Measurements from ENCODE around the gene TBC1D24.
"Not testable (repeated sequence)": the region's sequence is repeated elsewhere in the genome, so short reads cannot be mapped to it uniquely, and the experiment has no call there.

Gene TBC1D24

DNA sequence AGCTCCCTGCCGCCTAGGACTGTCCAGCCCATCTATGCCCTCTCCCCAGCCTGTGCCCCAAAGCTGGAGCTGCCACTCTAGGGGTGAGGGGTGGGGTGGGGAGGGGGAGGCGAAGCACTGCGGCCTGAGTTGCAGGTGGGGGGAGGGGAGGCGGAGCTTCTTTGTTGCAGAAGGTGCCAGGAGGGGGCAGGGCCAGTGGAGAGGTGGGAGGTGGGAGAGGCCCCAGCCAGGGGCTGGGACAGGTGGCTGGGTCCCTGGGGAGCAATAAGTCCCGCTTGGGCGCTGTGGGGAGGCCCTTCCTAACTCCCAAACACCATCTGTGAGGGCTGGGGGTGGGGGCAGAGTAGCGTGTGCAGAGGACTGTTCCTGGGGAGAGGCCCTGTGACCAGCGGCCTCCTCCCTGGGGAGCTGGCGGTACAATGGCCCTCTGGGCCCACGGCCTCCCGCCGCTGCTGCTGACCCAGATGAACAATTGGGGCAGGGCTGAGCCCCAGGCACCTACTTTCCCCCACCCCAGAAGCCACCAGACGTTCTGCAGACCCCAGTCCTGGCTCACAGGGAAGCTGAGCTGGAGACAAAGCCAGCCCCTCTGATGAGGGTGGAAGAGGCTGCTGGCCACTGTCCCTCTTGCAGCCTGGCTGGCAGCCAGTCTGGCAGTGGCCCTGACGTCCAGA lies 6.1 kb upstream of the TBC1D24 start:
- peak; percentile 22 for DNase-seq (ENCODE audit: low read depth, low spot score)

DNA sequence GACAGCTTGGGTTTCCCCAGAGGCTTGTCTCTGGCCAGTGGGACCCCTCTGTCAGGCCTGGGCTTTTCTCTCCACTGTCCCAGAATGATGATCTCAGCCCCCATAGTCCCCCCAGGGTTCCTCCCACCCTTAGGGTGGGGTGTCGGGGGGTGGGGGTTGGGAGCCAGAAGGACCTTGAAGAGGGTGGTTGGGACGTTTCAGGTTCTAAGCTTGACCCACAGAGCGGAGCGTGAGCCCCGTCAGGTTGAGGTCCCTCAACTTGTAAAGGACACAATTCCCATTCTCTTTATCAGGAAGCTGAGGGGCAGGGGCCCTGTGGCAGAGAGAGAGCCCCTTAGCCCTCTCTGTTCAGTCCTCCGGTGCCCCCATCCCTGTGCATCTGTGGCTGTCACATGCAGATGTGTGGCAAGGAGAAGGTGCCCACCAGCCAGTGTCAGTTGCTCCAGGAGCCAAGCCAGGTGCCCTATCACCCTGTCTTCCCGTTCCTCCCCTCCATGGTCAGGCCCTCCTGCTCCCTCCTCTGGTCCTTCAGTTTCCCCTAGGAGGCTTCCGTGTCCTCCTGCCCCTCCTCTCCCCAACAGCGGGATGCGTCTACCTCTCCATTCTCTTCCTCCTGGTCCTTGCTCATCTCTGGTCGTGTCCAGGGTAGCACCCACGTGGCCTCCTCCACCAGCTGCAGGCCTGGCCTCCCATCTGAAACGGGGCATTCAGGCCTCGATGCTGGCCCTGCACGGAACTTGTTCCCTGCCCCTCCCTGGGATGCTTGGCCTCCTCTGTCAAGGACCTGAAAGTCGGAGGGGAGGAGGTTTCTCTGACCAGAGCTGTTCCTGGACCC lies 5.3 kb upstream of the TBC1D24 start:
- no peak for DNase-seq (ENCODE audit: low read depth, low spot score)

DNA sequence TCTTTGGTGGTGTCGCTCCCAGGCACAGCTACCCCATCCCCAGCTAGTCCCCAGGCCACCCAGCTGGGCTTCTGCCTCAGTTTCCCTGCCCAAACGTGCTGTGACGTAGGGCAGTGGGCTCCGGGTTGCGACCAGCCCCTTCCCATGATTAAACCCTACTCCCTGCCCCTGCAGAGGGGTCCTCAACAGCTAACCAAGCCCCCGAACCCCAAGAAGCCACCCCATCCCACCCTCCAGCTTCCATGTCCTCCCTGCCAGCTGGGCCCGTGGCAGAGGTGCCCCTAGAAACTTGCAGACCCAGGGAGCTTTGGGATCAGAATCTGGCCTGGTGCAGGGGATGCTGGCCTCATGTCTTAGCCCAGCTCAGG lies 4.7 kb upstream of the TBC1D24 start:
- no peak for DNase-seq (ENCODE audit: low read depth, low spot score)

DNA sequence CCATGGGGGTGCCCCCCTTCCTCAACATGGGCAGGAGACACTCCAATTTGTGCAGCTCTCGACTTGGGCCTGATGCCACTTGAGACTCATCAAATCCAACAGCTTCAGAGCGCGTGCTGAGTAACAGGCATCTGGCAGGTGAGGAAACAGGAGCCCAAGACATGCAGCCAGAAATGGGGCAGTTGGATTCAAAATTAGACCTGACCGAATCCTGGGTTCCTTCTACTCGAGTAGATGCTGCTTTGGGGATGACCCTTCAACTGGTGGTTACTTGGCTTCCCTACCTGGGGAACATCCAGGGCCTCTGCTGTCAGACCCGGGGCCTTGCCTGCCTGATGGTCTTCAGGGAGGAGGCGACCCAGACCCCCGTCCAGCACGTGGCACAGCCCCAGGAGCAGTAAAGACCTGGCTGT lies 4.3 kb upstream of the TBC1D24 start:
- DNase-seq (ENCODE audit: low read depth, low spot score) = peak; percentile 23

DNA sequence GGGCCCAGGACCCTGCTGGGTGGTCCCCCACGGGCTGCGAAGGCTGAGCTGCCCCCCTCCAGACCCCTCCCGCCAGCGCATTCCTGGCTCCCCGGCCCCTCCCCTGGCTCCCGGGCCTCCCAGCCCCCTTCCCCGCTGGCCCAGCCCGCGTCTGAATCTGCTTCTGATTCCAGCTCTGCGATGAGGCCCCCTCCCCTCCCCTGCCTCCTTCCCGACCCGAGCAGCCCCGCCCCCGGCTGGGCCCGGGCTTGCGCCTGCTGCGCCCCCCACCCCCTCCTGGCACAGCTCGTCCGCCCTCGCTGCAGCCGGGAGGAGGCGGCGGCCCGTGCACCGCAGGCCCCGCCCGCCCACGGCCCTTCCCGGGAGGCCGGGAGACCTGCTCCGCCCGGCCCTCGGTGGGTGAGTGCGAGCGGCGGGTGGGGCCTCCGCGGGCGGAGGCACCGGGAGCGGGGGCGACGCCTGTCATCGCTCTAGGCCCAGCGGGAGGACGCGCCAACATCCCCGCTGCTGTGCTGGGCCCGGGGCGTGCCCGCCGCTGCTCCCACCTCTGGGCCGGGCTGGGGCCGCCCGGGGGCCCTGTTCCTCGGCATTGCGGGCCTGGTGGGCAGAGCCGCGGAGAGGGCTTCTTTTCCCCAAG lies 3.8 kb upstream of the TBC1D24 start, which contains the start of gene NTN3:
Gene NTN3 (plus strand): TSS at position 282 of the 637 bp plus-strand sequence. CDS start 405 bp downstream, outside the sequence.
- peak; percentile 23 for DNase-seq (ENCODE audit: low read depth, low spot score)

DNA sequence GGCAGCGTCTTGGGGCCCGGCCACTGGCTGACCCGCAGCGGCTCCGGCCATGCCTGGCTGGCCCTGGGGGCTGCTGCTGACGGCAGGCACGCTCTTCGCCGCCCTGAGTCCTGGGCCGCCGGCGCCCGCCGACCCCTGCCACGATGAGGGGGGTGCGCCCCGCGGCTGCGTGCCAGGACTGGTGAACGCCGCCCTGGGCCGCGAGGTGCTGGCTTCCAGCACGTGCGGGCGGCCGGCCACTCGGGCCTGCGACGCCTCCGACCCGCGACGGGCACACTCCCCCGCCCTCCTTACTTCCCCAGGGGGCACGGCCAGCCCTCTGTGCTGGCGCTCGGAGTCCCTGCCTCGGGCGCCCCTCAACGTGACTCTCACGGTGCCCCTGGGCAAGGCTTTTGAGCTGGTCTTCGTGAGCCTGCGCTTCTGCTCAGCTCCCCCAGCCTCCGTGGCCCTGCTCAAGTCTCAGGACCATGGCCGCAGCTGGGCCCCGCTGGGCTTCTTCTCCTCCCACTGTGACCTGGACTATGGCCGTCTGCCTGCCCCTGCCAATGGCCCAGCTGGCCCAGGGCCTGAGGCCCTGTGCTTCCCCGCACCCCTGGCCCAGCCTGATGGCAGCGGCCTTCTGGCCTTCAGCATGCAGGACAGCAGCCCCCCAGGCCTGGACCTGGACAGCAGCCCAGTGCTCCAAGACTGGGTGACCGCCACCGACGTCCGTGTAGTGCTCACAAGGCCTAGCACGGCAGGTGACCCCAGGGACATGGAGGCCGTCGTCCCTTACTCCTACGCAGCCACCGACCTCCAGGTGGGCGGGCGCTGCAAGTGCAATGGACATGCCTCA lies 3.1 kb upstream of the TBC1D24 start:
- DNase-seq (ENCODE audit: low read depth, low spot score) = peak; percentile 23

DNA sequence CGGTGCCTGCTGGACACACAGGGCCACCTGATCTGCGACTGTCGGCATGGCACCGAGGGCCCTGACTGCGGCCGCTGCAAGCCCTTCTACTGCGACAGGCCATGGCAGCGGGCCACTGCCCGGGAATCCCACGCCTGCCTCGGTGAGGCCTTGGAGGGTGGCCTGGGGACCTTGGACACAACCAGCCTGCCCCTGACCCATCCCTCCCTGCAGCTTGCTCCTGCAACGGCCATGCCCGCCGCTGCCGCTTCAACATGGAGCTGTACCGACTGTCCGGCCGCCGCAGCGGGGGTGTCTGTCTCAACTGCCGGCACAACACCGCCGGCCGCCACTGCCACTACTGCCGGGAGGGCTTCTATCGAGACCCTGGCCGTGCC lies 2.5 kb upstream of the TBC1D24 start:
- no peak for DNase-seq (ENCODE audit: low read depth, low spot score)

DNA sequence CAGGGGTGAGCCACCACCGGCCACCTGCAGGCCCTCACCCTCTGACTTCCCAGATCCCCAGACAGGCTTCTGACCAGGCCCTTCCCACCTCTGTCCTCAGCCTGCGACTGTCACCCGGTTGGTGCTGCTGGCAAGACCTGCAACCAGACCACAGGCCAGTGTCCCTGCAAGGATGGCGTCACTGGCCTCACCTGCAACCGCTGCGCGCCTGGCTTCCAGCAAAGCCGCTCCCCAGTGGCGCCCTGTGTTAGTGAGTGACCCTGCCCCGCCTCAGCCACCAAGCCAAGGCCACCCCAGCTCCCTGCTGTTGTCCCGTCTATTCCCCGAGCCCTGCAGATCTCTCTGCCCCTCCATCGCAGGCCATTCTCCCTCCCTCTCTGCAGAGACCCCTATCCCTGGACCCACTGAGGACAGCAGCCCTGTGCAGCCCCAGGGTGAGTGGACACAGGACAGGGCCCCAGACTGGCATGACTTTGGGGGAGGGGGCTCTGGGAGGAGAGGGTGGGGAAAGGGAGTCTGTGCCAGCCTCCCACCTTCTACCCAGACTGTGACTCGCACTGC lies 2.0 kb upstream of the TBC1D24 start:
- peak; percentile 14 for DNase-seq (ENCODE audit: low read depth, low spot score)

DNA sequence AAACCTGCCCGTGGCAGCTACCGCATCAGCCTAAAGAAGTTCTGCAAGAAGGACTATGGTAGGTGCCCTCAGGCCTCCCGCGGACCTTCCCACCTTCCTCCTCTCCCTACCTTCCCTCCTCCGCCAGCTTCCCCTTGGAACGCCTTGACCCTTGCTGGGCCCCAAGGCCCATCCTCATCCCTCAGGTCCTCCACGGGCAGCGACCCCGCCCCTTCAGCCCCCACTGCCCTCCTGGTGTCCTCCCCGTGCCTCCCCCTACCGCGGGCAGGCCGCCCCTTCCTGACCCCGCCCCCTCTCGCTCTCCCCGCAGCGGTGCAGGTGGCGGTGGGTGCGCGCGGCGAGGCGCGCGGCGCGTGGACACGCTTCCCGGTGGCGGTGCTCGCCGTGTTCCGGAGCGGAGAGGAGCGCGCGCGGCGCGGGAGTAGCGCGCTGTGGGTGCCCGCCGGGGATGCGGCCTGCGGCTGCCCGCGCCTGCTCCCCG lies 1.4 kb upstream of the TBC1D24 start:
- peak; percentile 17 for DNase-seq (ENCODE audit: low read depth, low spot score)

DNA sequence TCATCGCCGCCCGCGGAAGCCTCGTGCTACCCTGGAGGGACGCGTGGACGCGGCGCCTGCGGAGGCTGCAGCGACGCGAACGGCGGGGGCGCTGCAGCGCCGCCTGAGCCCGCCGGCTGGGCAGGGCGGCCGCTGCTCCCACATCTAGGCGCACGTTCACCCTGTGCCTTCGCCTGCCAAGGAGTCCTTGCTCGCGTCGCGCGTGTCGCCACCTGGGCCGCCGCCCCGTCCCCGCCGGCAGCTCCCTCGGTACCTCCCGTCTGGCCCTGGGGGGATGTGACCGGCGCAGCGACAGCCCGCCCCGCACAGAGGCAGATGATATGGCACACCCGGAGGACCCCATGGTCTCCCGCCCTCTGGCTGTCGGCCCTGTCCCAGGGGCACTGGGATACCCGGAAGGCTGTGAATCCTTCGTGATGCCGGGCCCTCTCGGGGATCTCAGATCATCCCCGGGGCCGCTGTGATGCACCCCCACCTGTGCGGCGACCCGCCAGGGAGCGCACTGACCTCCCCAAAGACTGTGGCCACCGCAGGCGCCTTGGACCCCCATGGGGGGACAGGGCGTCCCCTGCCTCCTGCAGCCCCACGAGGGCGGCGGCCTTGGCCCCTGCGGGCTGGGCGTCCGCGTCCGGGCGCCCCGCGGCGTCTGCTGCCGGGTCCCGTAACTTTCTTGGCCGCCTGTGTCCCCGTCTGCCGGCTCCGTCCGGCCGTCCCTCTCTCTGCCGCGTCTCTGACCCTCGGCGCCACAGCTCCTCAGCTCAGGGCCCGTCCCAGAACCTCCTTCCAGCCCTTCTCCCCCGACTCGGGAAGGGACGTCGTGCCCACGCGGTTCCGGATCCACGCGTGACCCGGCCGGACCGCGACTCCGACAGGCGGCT lies 689 bp upstream of the TBC1D24 start:
- DNase-seq (ENCODE audit: low read depth, low spot score) = peak; percentile 44

DNA sequence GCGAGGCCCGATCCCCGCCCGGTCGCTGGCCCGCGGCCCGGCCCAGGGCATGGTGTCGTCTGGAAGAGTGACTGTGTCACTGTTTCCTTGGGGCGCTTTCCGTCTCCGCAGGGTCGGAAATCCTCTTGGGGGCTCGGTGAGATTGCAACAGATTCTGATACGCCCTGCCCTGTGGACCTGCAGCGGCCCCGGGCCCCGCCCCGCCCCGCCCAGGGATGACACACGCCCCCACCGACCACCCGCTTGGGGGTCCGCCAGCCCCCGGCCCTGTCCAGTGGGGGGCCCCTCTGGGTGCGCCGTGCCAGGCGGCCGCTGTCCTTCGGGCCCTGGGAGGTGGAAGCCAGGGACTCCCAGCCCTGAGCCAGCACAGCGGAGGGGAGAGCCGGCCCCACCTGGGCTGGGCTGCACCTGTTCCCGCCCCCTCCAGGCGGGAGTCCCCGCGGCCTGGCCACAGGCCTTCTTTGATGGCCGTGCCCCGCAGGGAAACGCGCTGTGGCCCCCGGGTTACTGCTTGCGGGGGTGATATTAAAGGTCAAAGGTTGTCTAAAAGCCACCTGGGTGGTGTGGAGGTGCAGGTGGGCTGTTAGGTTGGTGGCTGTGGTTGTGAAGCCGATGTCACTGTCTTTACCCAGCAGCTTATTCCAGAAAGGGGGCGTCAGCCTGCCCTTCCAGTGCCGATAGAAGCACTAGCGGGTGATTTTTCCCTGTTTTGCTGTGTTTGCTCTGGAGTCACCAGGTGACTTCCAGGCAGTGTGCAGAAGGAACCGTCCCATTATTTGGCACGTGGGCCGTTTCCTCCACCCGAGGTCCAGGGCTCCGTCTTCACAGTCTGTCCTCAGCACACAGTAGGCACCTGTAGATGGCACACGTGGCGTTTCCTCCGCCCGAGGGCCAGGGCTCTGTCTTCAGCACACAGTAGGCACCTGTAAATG lies 752 bp downstream of the TBC1D24 start:
- DNase-seq (ENCODE audit: low read depth, low spot score) = peak; percentile 27

DNA sequence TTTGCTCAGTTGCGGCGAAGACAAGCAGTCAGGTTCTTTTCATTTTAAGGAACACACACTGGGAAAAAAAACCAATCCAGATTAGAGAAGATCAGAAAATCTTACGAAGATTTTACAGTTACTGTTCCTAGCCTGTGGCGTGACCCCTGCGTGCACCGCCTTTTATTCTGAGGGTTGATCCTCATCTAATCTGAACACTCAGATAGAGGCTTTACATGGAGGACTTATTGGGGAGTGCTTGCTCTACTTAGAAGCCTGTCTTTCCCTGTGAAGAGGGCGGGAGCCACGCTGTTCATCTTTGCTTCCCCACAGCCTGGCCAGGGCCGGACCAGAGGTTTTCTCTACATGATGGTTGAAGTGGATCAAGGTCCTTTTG lies 1.4 kb downstream of the TBC1D24 start:
- no peak for DNase-seq (ENCODE audit: low read depth, low spot score)

DNA sequence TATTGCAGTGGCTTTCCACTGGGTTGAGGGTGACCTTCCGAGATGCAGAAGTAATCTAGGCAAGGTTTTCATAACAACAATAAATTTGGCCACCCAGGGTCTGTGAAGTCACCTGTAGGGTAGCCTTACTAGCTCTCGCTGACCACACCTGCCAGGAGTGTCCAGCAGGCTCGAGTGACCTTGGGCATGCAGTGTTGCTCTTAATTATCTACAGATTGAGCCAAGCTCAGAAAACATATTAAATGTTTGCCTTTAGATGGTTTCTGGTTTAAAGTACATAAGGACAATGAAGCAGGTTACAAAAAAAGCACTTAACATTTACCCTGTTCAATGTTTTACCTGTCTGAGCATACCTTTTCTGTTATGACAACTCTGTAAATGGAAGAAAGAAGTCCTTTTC lies 1.8 kb downstream of the TBC1D24 start:
- DNase-seq (ENCODE audit: low read depth, low spot score) = no peak

DNA sequence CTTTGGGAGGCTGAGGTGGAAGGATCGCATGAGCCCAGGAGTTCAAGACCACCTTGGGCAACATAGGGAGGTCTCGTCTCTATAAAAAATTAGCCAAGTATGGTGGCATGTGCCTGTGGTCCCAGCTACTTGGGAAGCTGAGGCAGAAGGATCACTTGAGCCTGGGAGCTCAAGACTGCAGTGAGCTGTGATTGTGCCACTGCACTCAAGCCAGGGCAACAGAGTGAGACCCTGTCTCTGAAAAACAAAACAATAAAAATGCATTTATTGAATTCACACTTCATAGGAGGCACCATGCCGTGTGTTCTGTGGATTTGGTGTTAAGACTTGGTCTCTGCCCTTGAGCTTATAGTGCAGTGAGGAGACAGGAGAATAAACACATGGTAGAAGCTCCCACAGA lies 2.4 kb downstream of the TBC1D24 start:
- DNase-seq (ENCODE audit: low read depth, low spot score) = no peak

DNA sequence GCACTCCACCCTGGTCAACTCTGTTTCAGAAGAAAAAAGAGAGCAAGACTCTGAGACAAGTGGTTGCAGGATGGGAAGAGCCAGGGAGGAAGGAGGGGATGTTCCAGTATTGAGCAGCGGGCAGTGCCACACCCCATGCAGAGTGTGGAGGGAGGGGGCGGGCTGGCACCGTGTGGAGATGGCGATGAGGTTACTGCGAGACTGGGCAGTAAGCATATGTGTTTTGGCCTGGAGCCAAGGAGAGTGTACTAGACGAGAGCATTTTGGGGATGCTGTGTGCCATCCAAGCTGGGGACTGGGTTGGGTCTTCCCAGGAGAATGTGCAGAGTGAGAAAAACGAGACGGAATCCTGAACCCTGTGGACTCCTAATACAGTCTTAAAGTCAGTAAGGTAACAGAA lies 3.4 kb downstream of the TBC1D24 start:
- DNase-seq (ENCODE audit: low read depth, low spot score) = no peak

DNA sequence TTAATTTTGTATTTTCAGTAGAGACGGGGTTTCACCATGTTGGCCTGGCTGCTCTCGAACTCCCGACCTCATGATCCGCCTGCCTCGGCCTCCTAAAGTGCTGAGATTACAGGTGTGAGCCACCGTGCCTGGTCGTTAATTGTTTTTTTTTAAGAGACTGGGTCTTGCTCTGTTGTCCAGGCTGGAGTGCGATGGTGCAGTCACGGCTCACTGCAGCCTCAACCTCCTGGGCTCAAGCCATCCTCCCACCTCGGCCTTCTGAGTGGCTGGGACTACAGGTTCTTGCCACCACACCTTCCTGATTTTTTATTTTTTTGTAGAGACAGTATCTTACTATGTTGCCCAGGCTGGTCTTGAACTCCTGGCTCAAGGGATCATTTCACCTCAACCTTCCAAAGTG lies 5.1 kb downstream of the TBC1D24 start:
- DNase-seq (ENCODE audit: low read depth, low spot score) = not testable (repeated sequence)

DNA sequence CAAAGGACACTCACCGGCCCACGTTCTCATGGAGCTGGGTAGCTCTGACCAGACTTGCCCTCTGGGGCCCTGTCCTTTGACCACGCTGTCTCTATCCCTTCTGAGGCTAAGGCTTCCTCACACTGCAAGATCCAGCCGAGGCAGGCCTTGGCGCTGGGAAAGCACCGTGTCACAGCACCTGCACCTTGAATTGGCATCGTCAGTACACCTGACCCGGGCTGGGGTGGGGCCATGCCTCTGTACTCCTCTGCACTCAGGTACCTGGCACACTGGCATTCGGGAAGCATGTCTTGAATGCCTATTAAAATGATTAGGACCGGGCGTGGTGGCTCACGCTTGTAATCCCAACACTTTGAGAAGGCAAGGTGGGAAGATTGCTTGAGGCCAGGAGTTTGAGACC lies 6.0 kb downstream of the TBC1D24 start:
- DNase-seq (ENCODE audit: low read depth, low spot score) = no peak

DNA sequence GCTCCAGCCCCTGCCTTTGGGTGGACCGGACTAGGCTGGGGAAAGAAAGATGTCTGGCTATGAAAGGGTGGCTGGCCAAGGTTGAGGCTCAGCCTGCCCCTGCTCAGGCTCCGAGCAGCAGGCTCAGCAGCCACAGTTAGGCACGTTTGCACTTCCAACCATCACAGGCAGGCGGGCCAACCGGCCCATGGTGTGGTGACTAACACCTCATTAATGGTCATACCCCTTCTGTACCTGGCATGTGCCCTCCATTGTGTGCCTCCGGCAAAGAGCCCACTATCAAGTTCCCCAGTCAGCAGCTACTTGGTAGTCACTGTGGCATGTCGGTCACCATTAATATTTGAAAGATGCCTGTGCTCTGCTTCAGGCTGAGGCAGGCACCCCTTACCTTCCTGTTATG lies 6.7 kb downstream of the TBC1D24 start:
- DNase-seq (ENCODE audit: low read depth, low spot score) = no peak

DNA sequence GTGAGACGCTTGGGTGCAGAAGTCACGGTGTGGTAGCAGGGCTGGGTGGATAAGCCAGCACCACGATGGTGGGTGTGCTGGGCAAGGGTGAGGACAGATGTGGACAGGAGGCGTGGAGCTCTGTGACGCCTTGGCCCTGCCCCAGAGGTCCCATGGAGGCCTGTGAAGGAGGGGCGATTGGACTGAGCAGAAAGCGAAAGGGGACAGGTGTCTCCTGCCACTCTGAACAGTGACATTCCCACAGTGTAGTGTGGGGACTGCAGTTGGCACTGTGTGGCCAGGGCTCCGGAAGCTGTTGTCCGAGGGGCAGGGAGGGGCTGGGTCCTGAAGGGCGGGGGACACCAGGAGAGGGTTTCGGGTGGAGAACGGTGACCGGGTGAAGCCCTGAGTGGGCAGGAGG lies 7.3 kb downstream of the TBC1D24 start:
- no peak for DNase-seq (ENCODE audit: low read depth, low spot score)

Data from ELF-1 (cell line).